NCI-H2029 (cell line): ENCODE data around the gene KLHDC4.
A peak's percentile ranks its signal among the peaks of the same experiment; 100 is the strongest.
"Not testable (repeated sequence)": the region's sequence is repeated elsewhere in the genome, so short reads cannot be mapped to it uniquely, and the experiment has no call there.

ENCODE experiments used
- DNase-seq: peaks from one replicate; lab custom pipeline; 2025; lab: John Stamatoyannopoulos, UW

The KLHDC4 gene

DNA sequence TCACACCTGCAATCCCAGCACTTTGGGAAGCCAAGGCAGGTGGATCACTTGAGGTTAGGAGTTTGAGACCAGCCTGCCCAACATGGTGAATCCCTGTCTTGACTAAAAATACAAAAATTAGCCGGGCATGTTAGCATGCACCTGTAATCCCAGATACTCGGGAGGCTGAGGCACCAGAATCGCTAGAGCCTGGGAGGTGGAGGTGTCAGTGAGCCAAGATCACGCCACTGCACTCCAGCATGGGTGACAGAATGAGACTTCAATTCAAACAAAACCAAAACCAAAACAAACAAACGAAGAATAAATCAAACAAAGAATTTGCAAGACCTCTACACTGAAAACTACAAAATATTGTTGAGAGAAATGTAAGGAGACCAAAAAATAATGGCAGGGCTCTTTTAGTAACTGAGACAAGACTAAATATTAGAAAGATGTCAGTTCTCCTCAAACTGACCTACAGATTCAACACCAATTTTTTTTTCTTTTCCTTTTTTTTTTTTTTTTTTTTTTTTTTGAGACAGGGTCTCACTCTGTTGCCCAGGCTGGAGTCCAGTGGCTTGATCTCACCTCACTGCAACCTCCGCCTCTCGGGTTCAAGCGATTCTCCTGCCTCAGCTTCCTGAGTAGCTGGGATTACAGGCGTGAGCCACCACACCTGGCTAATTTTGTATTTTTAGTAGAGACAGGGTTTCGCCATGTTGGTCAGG lies 23.1 kb upstream of the KLHDC4 start:
- DNase-seq = not testable (repeated sequence)

DNA sequence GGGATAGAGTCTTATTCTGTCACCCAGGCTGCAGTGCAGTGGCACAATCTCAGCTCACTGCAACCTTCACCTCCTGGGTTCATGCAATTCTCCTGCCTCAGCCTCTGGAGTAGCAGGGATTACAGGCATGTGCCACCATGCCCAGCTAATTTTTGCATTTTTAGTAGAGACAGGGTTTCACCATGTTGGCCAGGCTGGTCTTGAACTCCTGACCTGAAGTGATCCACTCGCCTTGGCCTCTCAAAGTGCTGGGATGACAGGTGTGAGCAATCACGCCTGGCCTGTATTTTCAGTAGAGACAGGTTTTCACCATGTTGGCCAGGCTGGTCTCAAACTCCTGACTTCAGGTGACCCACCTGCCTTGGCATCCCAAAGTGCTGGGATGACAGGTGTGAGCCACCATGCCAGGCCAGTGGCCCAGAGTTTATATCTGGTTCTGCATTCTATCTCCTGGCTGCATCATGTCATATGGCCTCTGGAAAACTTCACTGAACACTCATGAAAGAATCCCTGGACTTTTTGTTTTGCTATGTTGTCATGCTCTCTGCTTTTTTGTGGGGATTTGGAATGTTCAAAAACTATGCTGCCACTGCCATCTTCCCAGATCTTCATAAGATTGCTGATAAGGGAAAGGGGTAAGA lies 21.8 kb upstream of the KLHDC4 start:
- not testable (repeated sequence) for DNase-seq

DNA sequence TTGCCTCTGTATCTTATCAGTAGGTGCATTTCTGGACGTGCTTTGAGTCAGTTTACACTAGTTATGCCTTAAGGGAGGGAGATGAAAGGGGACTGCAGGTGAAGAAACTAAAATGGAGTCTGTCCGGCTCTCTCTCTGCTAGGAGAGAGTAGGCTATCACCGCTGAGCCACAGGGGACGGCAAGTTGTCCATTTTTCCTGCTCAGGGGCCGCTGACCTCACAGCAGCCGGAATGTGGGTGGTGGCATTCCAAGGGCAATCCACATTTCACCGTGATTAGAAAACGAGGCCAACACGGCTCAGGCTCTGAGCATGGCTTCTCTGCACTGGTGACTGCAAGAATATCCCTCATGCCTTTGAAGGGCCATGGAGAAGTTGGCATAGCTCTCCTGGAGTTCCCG lies 19.0 kb upstream of the KLHDC4 start:
- DNase-seq = no peak

GRCh38 chr16:87782033-87782432 lies 16.2 kb upstream of the KLHDC4 start:
- no peak for DNase-seq

GRCh38 chr16:87780385-87780989 lies 14.7 kb upstream of the KLHDC4 start:
- DNase-seq = no peak

DNA sequence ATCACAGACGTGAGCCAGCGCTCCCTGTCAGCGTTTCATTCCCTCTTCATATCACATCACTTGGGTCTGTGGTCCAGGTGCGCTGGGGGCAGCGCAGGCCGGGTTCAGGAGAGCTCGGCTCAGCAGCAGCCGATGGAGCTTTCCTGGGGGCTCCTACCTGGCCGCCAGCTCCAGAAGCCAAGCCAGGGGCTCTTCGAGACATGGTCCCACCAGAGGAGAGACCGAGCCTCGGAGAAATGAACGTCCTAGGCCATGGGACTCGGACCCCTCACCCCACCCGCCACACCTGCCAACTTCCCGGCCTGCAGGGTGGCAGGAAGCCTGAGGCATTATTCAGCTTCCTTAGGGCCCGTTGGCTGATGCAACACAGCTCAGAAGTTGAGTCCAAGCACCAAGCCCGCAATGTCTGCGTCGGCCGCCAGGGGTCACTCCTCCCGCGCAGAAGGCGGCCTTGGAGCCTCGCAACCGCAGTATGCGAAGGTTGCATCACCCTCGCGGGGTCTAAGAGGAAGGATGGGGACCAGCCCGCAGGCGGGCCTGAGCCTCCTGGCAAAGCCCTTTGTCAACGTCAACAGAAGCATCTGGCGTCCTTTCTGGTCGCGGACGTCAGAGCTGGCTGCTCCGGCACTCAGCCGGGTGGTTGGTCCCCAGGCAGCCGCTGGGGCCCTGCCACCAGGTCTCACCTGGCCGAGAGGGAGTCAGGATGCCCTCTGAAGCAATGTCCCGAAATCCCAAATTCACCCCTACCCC lies 13.2 kb upstream of the KLHDC4 start:
- DNase-seq = peak; percentile 83

- no peak for DNase-seq
Observed at GRCh38 chr16:87778476-87778829, 12.7 kb upstream of the KLHDC4 start.

DNA sequence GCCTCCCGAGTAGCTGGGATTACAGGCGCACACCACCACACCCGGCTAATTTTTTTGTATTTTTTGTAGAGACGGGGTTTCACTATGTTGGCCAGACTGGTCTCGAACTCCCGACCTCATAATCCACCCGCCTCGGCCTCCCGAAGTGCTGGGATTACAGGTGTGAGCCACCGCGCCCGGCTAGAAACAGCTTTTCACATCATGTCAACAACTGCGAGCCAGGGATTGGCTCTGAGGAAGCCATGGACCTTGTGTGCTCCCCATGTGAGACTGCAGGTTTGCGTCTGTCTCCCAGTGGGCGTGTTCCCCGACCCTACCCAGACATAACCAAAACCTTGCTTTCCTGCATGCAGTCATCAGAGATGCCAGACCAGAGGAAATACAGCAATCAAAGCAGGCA lies 8.1 kb upstream of the KLHDC4 start:
- DNase-seq = not testable (repeated sequence)

DNA sequence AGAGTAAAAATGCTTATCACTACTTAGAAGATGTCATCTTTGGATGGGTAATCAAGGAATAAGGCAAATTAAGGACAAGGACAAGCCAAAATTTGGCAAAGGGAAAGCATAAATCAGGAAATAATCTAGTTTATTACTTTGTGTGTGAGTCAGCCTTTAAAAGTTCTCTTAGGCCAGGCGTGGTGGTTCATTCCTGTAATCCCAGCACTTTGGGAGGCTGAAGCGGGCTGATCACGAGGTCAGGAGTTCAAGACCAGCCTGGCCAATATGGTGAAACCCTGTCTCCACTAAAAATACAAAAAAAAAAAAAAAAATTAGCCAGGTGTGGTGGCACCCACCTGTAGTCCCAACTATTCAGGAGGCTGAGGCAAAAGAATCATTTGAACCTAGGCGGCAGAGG lies 1.7 kb upstream of the KLHDC4 start:
- DNase-seq = not testable (repeated sequence)

DNA sequence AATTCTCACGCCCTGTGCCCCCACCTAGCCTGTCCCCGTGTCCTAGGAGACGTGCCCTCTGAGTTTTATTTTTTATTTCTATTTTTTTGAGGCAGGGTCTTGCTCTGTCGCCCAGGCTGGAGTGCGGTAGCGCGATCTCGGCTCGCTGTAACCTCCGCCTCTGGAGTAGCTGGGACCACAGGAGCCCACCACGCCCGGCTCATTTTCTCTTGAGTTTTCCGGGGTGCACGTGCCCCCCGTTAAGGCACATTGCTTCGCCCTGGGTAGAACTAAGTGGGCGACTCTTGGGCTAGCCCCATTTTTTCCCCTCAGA lies 655 bp upstream of the KLHDC4 start:
- no peak for DNase-seq

DNA sequence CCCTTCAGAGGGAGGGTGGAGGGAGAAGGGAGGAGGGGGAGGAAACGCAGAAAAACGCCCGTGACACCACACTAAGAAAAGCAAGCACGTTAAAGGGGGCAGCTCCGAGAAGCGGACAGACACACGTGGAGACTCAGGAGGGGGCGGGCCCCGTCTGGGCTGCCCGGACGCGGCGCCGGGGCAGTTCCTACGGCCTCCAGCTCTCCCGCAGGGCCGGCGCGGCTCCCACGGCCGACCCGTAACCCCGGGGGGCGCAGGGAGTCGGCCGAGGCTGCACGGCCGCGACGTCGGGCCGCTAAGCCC lies 362 bp downstream of the KLHDC4 start:
- no peak for DNase-seq

GRCh38 chr16:87764600-87765472 lies 950 bp downstream of the KLHDC4 start:
- no peak for DNase-seq

DNA sequence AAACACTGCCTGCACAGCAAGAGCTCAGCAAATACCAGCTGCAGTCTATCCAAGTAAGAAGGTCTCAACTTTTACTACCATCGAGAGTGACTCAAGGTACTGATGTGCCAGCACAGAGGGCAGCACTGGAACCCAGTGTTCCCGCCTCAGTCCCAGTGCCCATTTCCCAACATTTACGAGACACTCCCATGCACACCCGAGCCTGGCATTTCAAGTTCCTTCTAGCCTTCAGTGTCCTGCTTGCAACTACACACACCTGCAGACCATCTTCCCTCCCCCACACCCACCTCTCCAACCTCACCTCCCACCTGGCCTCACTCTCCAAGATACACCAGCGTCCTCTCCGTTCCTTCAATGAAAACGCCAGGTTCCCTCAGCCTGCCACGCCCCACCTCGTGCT lies 3.2 kb downstream of the KLHDC4 start:
- no peak for DNase-seq

DNA sequence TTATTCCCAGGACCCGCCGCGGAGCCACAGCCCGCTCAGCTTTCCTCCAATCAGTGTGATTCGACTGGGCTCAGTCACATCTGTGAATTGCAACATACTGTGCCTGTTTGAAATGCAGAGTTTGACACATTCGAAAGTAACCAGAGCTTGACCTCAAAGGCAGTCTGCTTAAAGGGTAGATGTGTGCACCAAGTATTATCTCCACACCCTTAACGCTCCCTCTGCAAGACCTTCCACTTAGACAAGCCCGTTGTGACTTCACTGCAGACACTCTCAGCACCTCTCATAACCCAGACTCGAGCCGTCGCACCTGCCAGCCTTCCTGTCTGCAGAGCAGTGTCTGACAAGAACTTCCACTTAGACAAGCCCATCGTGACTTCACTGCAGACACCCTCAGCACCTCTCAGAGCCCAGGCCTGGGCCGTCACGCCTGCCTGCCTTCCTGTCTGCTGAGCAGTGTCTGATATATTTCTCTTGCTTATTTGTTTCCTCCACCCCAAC lies 3.7 kb downstream of the KLHDC4 start:
- DNase-seq = peak; percentile 12

DNA sequence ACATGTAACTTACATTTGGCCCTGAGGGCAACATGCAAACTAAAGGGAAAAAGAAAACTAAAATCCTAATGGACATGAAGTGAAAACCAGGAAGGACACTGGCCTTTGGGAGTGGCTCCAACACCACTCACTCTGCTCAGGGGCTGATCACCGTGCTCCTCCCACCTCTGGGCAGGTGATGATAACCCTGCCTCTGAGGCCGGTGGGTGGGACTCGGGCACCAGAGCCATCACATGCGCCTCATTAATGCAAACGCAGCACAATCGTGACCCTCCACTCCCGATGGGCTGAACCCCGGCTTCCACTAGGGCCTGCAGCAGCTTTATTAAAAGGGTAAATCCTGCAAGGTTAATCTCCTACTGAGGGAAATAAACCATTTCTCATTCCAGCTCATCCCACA lies 4.7 kb downstream of the KLHDC4 start:
- no peak for DNase-seq

GRCh38 chr16:87757841-87758426 lies 7.9 kb downstream of the KLHDC4 start:
- no peak for DNase-seq

- no peak for DNase-seq
Observed at GRCh38 chr16:87754535-87754934, 11.3 kb downstream of the KLHDC4 start.

DNA sequence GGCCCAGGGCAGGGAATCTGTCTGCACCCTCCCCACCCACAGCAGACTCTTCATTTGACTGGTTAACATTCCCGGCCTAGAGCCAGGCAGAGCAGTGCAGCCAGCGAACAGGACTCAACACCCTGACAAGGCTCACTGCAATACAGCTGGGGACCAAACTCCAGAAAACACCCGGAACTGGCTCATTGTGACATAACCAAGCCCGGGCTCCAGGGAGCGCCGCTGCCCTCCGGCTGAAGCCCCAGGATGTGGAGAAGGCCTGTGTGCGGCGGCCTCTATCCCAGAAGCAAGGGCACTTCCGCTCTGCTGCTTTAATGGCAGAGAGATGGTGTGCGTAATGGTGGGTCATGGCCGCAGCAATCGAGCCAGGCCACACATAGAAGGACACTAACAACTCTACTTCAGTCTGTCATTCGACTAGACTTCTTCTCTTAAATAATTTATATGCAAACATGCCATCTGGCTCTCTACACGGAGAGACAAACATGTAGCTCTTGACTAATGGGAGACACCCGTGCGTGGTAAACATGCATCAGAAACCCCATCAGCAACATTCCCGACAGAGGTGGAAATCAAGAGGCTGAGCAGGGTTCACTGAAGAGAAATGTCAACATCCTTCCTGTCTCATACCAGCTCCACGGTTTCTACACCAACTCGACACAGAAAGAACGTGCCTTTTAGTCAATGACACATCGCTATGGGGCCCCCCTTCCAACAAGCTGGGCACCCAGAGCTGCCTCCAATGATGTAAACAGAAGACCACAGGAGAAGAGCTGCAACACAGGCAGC lies 18.0 kb downstream of the KLHDC4 start:
- no peak for DNase-seq

- no peak for DNase-seq
Observed at GRCh38 chr16:87746178-87746577, 19.6 kb downstream of the KLHDC4 start.

DNA sequence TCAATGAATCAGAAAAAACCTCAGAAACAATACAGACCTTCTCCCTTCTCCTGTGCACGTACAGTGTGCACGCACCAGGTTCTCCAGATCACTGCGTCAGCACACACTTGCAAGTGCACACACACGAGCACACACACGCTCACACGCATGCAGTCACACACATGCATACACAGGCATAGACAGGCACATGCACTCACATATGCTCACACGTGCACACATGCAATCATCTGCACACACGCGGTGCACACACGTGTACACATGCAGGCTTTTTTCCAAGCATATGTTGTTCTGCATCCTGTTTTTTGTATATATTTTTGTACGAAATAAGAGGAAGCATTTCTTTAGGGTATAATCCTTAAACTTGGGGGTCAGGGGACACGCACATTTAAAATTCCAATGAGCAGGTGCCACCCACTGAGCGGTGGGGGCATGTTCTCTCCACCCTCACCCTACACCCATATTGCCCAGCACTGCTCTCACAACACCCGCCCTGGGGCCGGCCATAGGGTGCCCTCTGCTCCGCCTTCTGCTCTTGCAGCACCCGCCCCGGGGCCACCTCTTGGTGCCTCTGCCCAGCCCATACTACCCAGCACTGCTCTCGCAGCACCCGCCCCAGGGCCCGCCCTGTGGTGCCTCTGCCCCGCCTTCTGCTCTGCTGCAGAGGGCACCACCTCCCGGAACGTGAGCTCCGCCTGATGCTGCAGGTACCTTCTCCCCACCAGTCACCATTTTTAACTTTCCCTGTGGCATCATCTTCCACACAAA lies 20.9 kb downstream of the KLHDC4 start:
- DNase-seq = no peak
